Lung (tissue), 12 donors: Measurements from ENCODE around the gene ACHE. TPM values are rescaled to one million over a fixed set of nuclear protein-coding genes. Genes with fewer than 3 reads are reported as not detected.
"Not testable (repeated sequence)": the region's sequence is repeated elsewhere in the genome, so short reads cannot be mapped to it uniquely, and the experiment has no call there.

ENCODE experiments used
- ATAC-seq: fragments of 200-7000 bp; cut with Tn5 transposase; one replicate; pipeline ENCODE4 v1.9.1; 2020; ENCODE audit warnings: moderate number of reproducible peaks; ENCODE audit not compliant: insufficient read depth, low FRiP score
- DNase-seq, 3 donors: peaks; one replicate each; pipeline ENCODE4 v3.0.0-alpha.2; 2013 to 2017
- H3K27ac ChIP-seq, 2 donors: one replicate each; pipeline ENCODE4 v1.5.1; 2013; ENCODE audit warnings: mild to moderate bottlenecking in 2 of 2, moderate library complexity in 2 of 2, control low read depth in 1 of 2, inconsistent platforms in 1 of 2, low read depth in 1 of 2, low read length in 1 of 2
- H3K27me3 ChIP-seq, 3 donors: one replicate each; pipeline ENCODE4 v1.5.1; 2013; ENCODE audit warnings: low read length in 2 of 3; ENCODE audit not compliant: control insufficient read depth in 3 of 3, insufficient read depth in 3 of 3
- H3K36me3 ChIP-seq, 4 donors: one replicate each; pipeline ENCODE4 v1.5.1; 2013; ENCODE audit warnings: low read length in 4 of 4, mild to moderate bottlenecking in 1 of 4, moderate library complexity in 1 of 4; ENCODE audit not compliant: control insufficient read depth in 4 of 4, insufficient read depth in 4 of 4
- H3K4me1 ChIP-seq, 5 donors: one replicate each; pipeline ENCODE4 v1.5.1; 2013; ENCODE audit warnings: low read length in 5 of 5, mild to moderate bottlenecking in 2 of 5, moderate library complexity in 1 of 5; ENCODE audit not compliant: control insufficient read depth in 5 of 5, insufficient read depth in 5 of 5
- H3K4me3 ChIP-seq: one replicate; pipeline ENCODE4 v1.5.1; 2013; ENCODE audit warnings: mild to moderate bottlenecking, control low read depth, moderate library complexity
- H3K9ac ChIP-seq, 2 donors: one replicate each; pipeline ENCODE4 v1.5.1; 2013; ENCODE audit warnings: low read length in 2 of 2, control low read depth in 1 of 2; ENCODE audit not compliant: insufficient read depth in 1 of 2
- H3K9me3 ChIP-seq, 4 donors: one replicate each; pipeline ENCODE4 v1.5.1; 2013; ENCODE audit warnings: low read length in 3 of 4, mild to moderate bottlenecking in 1 of 4, moderate library complexity in 1 of 4; ENCODE audit not compliant: control insufficient read depth in 4 of 4, insufficient read depth in 3 of 4
- CTCF ChIP-seq: IDR thresholded peaks from 2 replicates; pipeline ENCODE4 v1.5.1; 2012; ENCODE audit warnings: mild to moderate bottlenecking; ENCODE audit errors: control extremely low read depth, extremely low read depth
- WGBS, 2 donors: extraction: QIAGEN DNeasy Blood & Tissue Kit; methylation state at CpG; one replicate each; pipeline ENCODE4 v1.1.7; 2013; 5-methylcytosine and 5-hydroxymethylcytosine counted together
- polyA plus RNA-seq, 2 donors: library from polyadenylated mRNA; stranded (reverse); fragments of 200-250 nt; gene quantifications; one replicate each; pipeline ENCODE4 v1.2.1, GENCODE V29; 2013
- total RNA-seq, 2 donors: library from RNA; depleted of rRNA in 1 of 2; stranded (reverse); fragments of >200 nt in 1 of 2; gene quantifications; one replicate each; pipeline ENCODE4 v1.2.1, GENCODE V29; 2014 to 2021
- donor health status: control.
- donor health status: control.
- donor health status: Bipolar disorder and iron deficiency.
- donor health status: healthy.
- donor health status: DM: yes; HTN: yes; CAD: no.

The ACHE gene
- total and polyA plus RNA-seq, 4 donors: 2.6 to 8.2 (median 6.7) TPM

DNA sequence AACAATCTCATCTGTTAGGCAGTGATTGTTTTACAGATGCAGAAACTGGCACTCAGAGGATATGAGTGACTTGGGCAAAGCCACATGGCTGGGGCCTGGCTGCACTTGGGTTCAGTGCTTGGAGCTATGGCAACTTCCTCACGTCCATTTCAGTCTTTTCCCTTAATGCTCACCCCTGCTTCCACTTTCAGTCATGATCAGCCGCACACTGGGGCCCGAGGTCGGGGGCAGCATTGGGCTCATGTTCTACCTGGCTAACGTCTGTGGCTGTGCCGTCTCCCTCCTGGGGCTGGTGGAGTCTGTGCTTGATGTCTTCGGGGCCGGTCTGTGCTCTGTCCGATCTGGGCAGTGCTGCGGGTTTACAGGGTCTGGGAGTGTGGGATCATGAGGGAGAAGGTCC lies 40.2 kb downstream of the ACHE start:
- no peak overlapping the region for H3K4me3 ChIP-seq
- peaks cover 0 to 13% (median 4%) of the 10 kb centered on the region in 5 donors for H3K4me1 ChIP-seq
- no peak for TF ChIP-seq CTCF
- no peaks in the 10 kb centered on the region for H3K27me3 ChIP-seq
- H3K36me3 ChIP-seq: peaks cover 0 to 20% (median 7%) of the 10 kb centered on the region in 4 donors
- ATAC-seq (no peak), DNase-seq (no peak)
- no peak overlapping the region for H3K9ac ChIP-seq
- H3K9me3 ChIP-seq: no peaks in the 10 kb centered on the region
- WGBS, 2 donors: 91 to 92% methylated on average over 10 of the region's 10 CpGs
- no peak overlapping the region for H3K27ac ChIP-seq

- not testable (repeated sequence) for H3K4me3 ChIP-seq, H3K27me3 ChIP-seq, DNase-seq, ATAC-seq, H3K9me3 ChIP-seq, H3K9ac ChIP-seq, H3K27ac ChIP-seq
- WGBS, 2 donors: 96 to 98% methylated on average over 9 of the region's 9 CpGs
- Histone ChIP-seq H3K4me1 (peaks cover 0 to 13% (median 4%) of the 10 kb centered on the region in 5 donors), H3K36me3 (peaks cover 0 to 15% (median 2%) of the 10 kb centered on the region in 4 donors)
Observed at GRCh38 chr7:100854899-100855298, 40.8 kb downstream of the ACHE start.

DNA sequence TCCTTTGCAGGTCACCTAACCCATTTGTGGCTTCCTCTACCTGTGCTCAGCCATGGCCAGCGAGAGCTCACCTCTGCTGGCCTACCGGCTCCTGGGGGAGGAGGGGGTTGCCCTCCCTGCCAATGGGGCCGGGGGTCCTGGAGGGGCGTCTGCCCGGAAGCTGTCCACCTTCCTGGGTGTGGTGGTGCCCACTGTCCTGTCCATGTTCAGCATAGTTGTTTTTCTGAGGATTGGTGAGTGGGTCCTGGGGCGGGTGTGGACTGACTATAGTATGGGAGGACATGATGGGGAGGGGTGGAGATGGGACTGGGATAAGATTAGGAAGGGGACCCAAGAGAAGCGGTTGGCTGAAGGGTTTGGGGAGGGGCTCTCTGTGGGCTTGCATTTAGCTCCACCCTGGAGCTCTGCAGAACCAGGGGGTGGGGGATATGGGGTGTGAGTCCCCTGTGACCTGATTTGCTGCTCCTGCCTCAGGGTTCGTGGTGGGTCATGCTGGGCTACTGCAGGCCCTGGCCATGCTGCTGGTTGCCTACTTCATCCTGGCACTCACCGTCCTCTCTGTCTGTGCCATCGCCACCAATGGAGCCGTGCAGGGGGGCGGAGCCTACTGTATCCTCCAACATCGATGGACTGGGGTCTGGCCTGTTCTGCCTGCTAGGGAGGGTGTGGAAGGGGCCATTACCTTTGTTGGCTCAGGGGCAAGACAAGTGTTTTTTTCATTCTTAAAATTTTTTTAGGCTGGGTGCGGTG lies 41.4 kb downstream of the ACHE start:
- ATAC-seq: no peak
- no peak overlapping the region for H3K4me3 ChIP-seq

More for the DNA sequence above, 41.4 kb downstream of the ACHE start:
- no peaks in the 10 kb centered on the region for H3K27me3 ChIP-seq
- WGBS, 2 donors: 91 to 94% methylated on average over 14 of the region's 14 CpGs
- H3K4me1 ChIP-seq: peaks cover 0 to 13% (median 4%) of the 10 kb centered on the region in 5 donors
- no peaks in the 10 kb centered on the region for H3K9me3 ChIP-seq
- no peak overlapping the region for H3K27ac ChIP-seq
- TF ChIP-seq CTCF: no peak
- no peak overlapping the region for H3K9ac ChIP-seq
- peaks cover 0 to 13% (median 2%) of the 10 kb centered on the region in 4 donors for H3K36me3 ChIP-seq
- no peak for DNase-seq
